ENCODE data around the gene MBD5.

DNA sequence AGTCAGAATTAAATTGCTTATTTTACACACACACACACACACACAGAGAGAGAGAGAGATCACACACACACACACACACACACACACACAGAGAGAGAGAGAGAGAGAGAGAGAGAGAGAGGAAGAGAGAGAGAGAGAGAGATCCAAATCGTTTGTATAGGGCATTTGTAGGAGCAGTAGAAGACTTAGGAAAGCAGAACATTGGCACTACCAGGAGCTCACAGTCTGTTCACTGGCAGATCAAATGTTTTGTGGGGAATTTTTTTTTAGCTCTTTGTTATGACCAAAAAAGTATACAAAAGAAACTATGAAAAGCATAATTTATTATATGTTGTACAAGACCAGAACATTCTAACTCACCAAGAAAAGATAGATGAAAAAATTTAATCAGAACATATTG is 81.8 kb downstream of the MBD5 start:
- TF ChIP-seq, protein P1, sequence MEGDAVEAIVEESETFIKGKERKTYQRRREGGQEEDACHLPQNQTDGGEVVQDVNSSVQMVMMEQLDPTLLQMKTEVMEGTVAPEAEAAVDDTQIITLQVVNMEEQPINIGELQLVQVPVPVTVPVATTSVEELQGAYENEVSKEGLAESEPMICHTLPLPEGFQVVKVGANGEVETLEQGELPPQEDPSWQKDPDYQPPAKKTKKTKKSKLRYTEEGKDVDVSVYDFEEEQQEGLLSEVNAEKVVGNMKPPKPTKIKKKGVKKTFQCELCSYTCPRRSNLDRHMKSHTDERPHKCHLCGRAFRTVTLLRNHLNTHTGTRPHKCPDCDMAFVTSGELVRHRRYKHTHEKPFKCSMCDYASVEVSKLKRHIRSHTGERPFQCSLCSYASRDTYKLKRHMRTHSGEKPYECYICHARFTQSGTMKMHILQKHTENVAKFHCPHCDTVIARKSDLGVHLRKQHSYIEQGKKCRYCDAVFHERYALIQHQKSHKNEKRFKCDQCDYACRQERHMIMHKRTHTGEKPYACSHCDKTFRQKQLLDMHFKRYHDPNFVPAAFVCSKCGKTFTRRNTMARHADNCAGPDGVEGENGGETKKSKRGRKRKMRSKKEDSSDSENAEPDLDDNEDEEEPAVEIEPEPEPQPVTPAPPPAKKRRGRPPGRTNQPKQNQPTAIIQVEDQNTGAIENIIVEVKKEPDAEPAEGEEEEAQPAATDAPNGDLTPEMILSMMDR (IDR thresholded peaks at IDR 0.05) = no peak
- TF ChIP-seq EP300 (IDR thresholded peaks at IDR 0.05) (no peak), POLR2A (IDR thresholded peaks at IDR 0.05) (no peak)
